PFSK-1 (cell line): ENCODE results near the gene MSI2.

Source experiments
- POLR2AphosphoS5 ChIP-seq: IDR thresholded peaks from 2 replicates; pipeline ENCODE4 v1.6.1; 2012; ENCODE audit warnings: low read depth, mild to moderate bottlenecking, control low read depth, low read length, moderate library complexity
- REST ChIP-seq, 2 experiments: IDR thresholded peaks; 2 replicates each; pipeline versions ENCODE4 v1.6.1 to v1.8.0; 2011 to 2012; ENCODE audit warnings: low read depth in 2 of 2, low read length in 2 of 2, control low read depth in 1 of 2, inconsistent platforms in 1 of 2, mild to moderate bottlenecking in 1 of 2, moderate library complexity in 1 of 2; ENCODE audit not compliant: insufficient read depth in 1 of 2
- TAF1 ChIP-seq: IDR thresholded peaks from 2 replicates; pipeline ENCODE4 v1.6.1; 2012; ENCODE audit warnings: low read length, control low read depth, borderline replicate concordance; ENCODE audit not compliant: insufficient read depth

GRCh38 chr17:57697197-57697596 is 440.9 kb downstream of the MSI2 start:
- TF ChIP-seq POLR2AphosphoS5 (no peak), REST (IDR thresholded peaks at IDR 0.05; ENCODE audit: insufficient read depth in 1 of 2, low read depth in 2 of 2, low read length in 2 of 2) (no peak), TAF1 (no peak)
